ENCODE data around the gene FLAD1. TPM values are rescaled to one million over a fixed set of nuclear protein-coding genes. Genes with fewer than 3 reads are reported as not detected.

FLAD1 gene
- total RNA-seq, 4 donors from 2014 or later: 12.8 to 23.5 (median 20.7) TPM

DNA sequence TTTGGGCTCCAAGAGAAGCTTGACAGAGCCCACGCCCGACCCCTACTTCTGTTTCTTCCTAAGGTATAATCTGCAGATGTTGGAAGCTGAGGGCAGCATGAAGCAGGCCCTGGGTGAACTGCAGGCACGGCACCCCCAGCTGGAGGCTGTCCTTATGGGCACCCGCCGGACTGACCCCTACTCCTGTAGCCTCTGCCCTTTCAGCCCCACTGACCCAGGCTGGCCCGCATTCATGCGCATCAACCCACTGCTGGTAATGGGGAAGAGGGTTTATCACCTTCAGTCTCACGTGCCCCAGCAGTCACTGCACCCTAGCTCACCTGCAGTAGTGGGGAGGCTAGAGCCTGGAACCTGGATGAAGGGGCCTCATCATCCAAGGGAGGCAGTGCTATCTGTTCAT lies 7.1 kb downstream of the FLAD1 start:
- TF ChIP-seq CTCF (IDR thresholded peaks at IDR 0.05): no peak
- no peak for TF ChIP-seq POLR2A (IDR thresholded peaks at IDR 0.05)
- TF ChIP-seq EP300 (IDR thresholded peaks at IDR 0.05): no peak
- no peak for TF ChIP-seq POLR2AphosphoS5 (IDR thresholded peaks at IDR 0.05)
- Histone ChIP-seq H3K4me3 (no peak overlapping the region), H3K27ac (no peak overlapping the region), H3K9me3 (no peaks in the 10 kb centered on the region), H3K27me3 (no peaks in the 10 kb centered on the region), H3K4me1 (peaks cover 0 to 25% (median 0%) of the 10 kb centered on the region in 3 donors), H3K36me3 (peaks cover 0 to 73% of the 10 kb centered on the region in 2 donors)
- 89% methylated on average over 3 of the region's 8 CpGs; no CpG with 5 or more reads in 1 of the 2 donors for WGBS, 2 donors (ENCODE audit: low coverage in 1 of 2)
- no peak for ATAC-seq

DNA sequence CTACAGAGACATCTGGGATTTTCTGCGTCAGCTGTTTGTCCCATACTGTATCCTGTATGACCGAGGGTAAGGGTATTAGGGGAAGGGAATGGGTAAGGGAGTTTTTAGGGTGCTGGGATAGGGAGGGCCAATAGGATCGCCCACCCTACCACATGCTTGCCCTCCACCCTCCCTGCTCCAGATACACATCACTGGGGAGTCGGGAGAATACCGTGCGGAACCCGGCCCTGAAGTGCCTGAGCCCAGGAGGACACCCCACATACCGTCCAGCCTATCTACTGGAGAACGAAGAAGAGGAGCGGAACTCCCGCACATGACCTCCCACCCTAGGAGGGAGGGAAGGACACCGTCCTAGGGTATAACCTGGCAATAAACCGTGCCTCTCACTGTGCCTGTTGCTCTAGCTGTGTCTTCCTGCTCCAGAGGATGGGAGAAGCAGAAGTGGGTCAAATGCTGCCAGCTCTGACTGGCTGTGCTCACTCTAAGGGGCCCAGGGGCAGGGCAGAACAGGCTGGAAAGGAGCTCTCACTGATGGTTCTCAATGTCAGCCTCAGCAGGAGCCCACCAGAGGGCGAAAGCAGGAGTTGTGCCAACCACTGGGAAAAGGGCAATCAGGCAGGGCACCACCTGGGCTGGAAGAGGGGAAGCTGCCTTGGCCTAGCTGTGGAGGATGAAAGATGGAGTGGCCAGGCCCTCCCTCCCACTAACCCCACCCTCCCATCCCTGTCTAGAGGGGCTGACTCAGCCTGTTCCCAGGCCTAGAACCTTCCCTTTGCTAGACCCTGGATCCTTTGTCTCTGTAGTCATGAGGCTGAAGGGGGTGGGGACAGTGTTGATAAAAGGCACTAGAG lies 9.8 kb downstream of the FLAD1 start:
- H3K36me3 ChIP-seq: peaks cover 0 to 52% of the 10 kb centered on the region in 2 donors
- H3K27me3 ChIP-seq: no peaks in the 10 kb centered on the region
- no peak overlapping the region for H3K4me3 ChIP-seq
- H3K9me3 ChIP-seq: no peaks in the 10 kb centered on the region
- peaks cover 0 to 29% (median 0%) of the 10 kb centered on the region in 3 donors for H3K4me1 ChIP-seq
- TF ChIP-seq POLR2AphosphoS5 (IDR thresholded peaks at IDR 0.05): no peak
- TF ChIP-seq CTCF (IDR thresholded peaks at IDR 0.05): no peak
- no peak for TF ChIP-seq POLR2A (IDR thresholded peaks at IDR 0.05)
- no peak for TF ChIP-seq EP300 (IDR thresholded peaks at IDR 0.05)
- H3K27ac ChIP-seq: no peak overlapping the region
- ATAC-seq: no peak
- WGBS, 2 donors (ENCODE audit: low coverage in 1 of 2): 83% methylated on average over 4 of the region's 14 CpGs; no CpG with 5 or more reads in 1 of the 2 donors

DNA sequence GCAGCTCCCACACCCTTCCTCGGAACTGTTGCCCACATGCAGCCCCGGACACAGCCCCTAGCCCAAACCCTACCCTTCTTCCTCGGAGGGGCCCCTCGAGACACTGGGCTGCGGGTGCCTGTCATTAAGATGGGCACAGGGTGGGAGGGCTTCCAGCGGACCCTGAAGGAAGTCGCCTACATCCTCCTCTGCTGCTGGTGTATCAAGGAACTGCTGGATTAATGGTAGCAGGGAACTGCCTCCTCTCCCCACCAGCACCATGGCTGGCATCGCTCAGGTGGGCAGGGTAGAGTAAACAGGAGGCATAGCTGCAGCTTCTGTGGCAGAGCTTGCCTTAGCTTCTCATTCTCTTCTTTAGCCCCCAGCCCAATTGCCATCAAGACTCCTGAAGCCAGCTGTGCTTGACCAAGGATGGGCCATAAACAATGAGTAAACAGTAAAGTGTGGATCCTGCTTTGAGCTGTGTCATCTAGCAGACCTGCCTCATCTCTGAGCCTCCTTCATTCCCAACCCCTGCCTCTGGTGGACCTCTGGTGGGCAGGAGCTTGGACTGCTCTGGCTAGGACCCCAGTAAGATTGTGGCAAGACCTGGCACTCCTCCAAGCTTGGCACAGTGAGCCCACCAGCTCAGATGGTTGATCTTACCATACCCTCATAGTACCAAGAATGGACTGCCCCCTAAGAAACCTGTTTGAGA lies 10.6 kb downstream of the FLAD1 start, which contains the start of gene LENEP:
Gene LENEP, plus strand, starts transcription at position 15 of the 697 bp plus-strand sequence. Its CDS starts 22 bp downstream, at position 37.
- no peak for TF ChIP-seq POLR2AphosphoS5 (IDR thresholded peaks at IDR 0.05)
- TF ChIP-seq CTCF (IDR thresholded peaks at IDR 0.05): no peak
- TF ChIP-seq EP300 (IDR thresholded peaks at IDR 0.05): no peak
- no peak for TF ChIP-seq POLR2A (IDR thresholded peaks at IDR 0.05)

DNA sequence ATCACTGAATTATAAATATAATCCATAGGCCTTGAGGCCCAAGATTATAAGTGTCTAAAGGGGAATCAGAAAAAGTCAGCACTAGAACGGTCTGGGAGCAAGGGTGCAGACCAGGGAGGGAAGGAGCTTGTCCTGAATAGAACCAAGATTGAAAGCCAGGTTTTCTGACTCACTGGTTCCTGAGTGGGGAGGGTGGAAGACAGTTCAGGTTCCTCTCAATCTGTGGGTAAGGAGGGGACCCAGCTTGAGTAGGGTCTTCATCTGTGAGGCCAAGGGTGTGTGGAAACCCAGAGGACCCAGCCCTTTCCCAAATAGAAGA lies 11.1 kb downstream of the FLAD1 start:
- ATAC-seq: no peak
- 67 to 70% methylated on average over 1 of the region's 1 CpG for WGBS, 2 donors (ENCODE audit: low coverage in 1 of 2)
- no peak overlapping the region for H3K27ac ChIP-seq
- H3K27me3 ChIP-seq: no peaks in the 10 kb centered on the region
- no peaks in the 10 kb centered on the region for H3K9me3 ChIP-seq
- TF ChIP-seq CTCF (IDR thresholded peaks at IDR 0.05) (no peak), POLR2AphosphoS5 (IDR thresholded peaks at IDR 0.05) (no peak), POLR2A (IDR thresholded peaks at IDR 0.05) (no peak), EP300 (IDR thresholded peaks at IDR 0.05) (no peak)
- H3K4me3 ChIP-seq: no peak overlapping the region
- H3K36me3 ChIP-seq: peaks cover 0 to 39% of the 10 kb centered on the region in 2 donors
- H3K4me1 ChIP-seq: peaks cover 0 to 29% (median 4%) of the 10 kb centered on the region in 3 donors

More for the DNA sequence above, 10.6 kb downstream of the FLAD1 start, which contains the start of gene LENEP:
- H3K9me3 ChIP-seq: no peaks in the 10 kb centered on the region
- ATAC-seq: no peak
- no peaks in the 10 kb centered on the region for H3K27me3 ChIP-seq
- H3K4me3 ChIP-seq: no peak within 1 kb of the TSS
- H3K36me3 ChIP-seq: peaks cover 0 to 44% of the 10 kb centered on the region in 2 donors
- H3K4me1 ChIP-seq: peaks cover 0 to 28% (median under 1%) of the 10 kb centered on the region in 3 donors
- no peak within 1 kb of the TSS for H3K27ac ChIP-seq
- no CpG with 5 or more reads among the region's 8 CpGs for WGBS, 2 donors (ENCODE audit: low coverage in 1 of 2)

Measured in gastroesophageal sphincter (tissue), 4 donors.